Aorta (tissue), 5 donors: ENCODE measurements around the gene TMEM141. TPM values are rescaled to one million over a fixed set of nuclear protein-coding genes. Genes with fewer than 3 reads are reported as not detected.
"Not testable (repeated sequence)": the region's sequence is repeated elsewhere in the genome, so short reads cannot be mapped to it uniquely, and the experiment has no call there.

Source experiments
- ATAC-seq: fragments of 200-7000 bp; cut with Tn5 transposase; one replicate; pipeline ENCODE4 v1.9.1; 2022; ENCODE audit warnings: moderate library complexity; ENCODE audit not compliant: low FRiP score
- DNase-seq, 2 donors: peaks; one replicate each; pipeline ENCODE4 v3.0.0-alpha.2; 2020
- H3K27ac ChIP-seq, 2 donors: one replicate each; pipeline ENCODE4 v1.5.1; 2013; ENCODE audit warnings: low read length in 2 of 2, mild to moderate bottlenecking in 2 of 2, moderate library complexity in 2 of 2, control low read depth in 1 of 2, inconsistent platforms in 1 of 2, low read depth in 1 of 2
- H3K27me3 ChIP-seq, 2 donors: one replicate each; pipeline ENCODE4 v1.6.1; 2013; ENCODE audit warnings: control low read depth in 1 of 2, low read length in 1 of 2, mild to moderate bottlenecking in 1 of 2, moderate library complexity in 1 of 2; ENCODE audit not compliant: insufficient read depth in 2 of 2, control insufficient read depth in 1 of 2
- H3K36me3 ChIP-seq, 2 donors: one replicate each; pipeline ENCODE4 v1.6.1; 2013; ENCODE audit warnings: control low read depth in 1 of 2, low read length in 1 of 2, mild to moderate bottlenecking in 1 of 2; ENCODE audit not compliant: insufficient read depth in 2 of 2, control insufficient read depth in 1 of 2
- H3K4me1 ChIP-seq, 2 donors: one replicate each; pipeline ENCODE4 v1.6.1; 2013; ENCODE audit warnings: low read length in 2 of 2, control low read depth in 1 of 2, mild to moderate bottlenecking in 1 of 2, moderate library complexity in 1 of 2; ENCODE audit not compliant: insufficient read depth in 2 of 2, control insufficient read depth in 1 of 2
- H3K4me3 ChIP-seq, 2 donors: one replicate each; pipeline ENCODE4 v1.5.1; 2013; ENCODE audit warnings: low read length in 2 of 2, control low read depth in 1 of 2, mild to moderate bottlenecking in 1 of 2
- H3K9me3 ChIP-seq: one replicate; pipeline ENCODE4 v1.6.1; 2013; ENCODE audit warnings: mild to moderate bottlenecking, low read length; ENCODE audit not compliant: control insufficient read depth
- WGBS, 2 donors: extraction: QIAGEN DNeasy Blood & Tissue Kit; methylation state at CpG; one replicate each; pipeline ENCODE4 v1.1.7; 2013; 5-methylcytosine and 5-hydroxymethylcytosine counted together
- intact Hi-C, 2 donors: fragments of 100-400 bp; cut with DNase I; formaldehyde crosslinking; loops; one replicate each; pipeline versions ENCODE4 v1.14.2 to v1.15.0; 2022
- polyA plus RNA-seq, 2 donors: library from polyadenylated mRNA; stranded (reverse); fragments of 200-250 nt; gene quantifications; one replicate each; pipeline ENCODE4 v1.2.3, GENCODE V29; 2013
- total RNA-seq, 2 donors: library from RNA; stranded (reverse); fragmentation: NEBNext Ultra II Directional; extraction: Animal tissue kit (Norgen Biotek cat#: 25700); gene quantifications; one replicate each; pipeline ENCODE4 v1.2.1, GENCODE V29; 2021
- donor health status: healthy with polysubstance abuse.
- donor health status: Bipolar disorder and iron deficiency.
- donor health status: DM: no; HTN: no; CAD: no.
- donor health status: DM: no; HTN: no; CAD: no.
- donor health status: DM: yes; HTN: yes; CAD: no.

TMEM141 gene
- total and polyA plus RNA-seq, 4 donors: 26.6 to 95.8 (median 42.0) TPM

DNA sequence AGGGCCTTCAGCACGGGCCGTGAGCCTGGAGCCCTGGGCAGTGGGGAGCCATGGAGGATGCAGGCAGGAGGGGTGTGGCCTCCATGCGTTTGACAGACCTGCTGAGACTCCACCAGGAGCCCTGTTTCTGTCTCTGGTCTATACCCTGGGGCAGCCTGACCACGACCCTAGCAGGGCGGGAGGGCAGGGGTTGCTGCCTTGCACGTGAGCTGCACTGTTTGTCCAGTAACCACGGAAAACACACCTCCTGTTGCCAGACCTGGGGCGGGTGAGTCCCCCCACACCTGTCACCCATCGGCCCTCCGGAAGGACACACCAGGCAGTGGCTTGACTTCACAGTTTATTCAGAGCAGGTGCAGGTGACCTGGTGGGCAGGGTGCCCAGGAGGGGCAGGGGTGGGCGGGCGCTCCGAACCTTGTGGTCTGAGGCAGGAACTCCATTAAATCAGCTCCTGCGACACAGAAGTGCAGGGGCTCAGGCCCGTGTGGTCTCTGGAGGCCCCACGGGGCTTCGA, 37.0 kb upstream of the TMEM141 start:
- intact Hi-C loops: no loop called here
- DNase-seq: no peak
- Histone ChIP-seq H3K27me3 (no peaks in the 10 kb centered on the region), H3K9me3 (peaks cover 2% of the 10 kb centered on the region), H3K36me3 (no peaks in the 10 kb centered on the region), H3K4me1 (no peaks in the 10 kb centered on the region), H3K27ac (no peak overlapping the region), H3K4me3 (no peak overlapping the region)
- WGBS, 2 donors: 80 to 81% methylated on average over 14 to 17 of the region's 17 CpGs
- peak; percentile 23 for ATAC-seq

DNA sequence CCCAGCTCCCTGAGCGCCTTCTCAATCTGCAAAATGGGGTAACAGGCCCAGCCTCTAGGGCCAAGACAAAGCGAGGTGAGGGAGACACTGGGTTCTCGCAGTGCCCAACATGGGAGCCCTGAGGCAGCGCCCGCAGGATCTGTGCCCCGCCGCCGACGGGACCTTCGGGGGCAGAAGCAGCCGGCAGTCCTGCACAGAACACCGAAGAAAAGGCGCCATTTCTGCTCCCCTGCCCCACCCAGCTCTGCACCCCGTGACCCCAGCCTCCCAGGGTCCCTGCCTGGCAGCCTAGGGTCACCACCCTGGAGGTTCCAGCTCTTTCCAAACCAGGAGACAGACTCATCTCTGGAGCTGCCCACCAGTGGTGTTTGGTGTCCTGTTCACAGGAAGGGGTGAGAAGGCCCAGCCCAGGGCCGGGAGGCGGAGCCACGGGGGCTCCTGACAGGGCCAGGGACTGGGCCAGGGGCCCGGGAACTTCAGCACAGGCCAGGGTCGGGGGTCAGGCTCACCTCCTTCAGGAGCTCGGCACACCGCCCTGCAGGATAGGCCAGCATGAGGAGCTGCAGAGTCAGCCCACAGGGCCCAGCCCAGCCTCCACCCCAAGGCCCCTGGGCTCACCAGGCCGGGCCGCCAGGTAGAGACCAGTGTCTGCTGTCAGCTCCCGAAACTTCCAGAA, 36.4 kb upstream of the TMEM141 start:
- DNase-seq (no peak), ATAC-seq (no peak)
- no peak overlapping the region for H3K27ac ChIP-seq
- no peaks in the 10 kb centered on the region for H3K4me1 ChIP-seq
- WGBS, 2 donors: 73 to 76% methylated on average over 21 to 24 of the region's 24 CpGs
- no peaks in the 10 kb centered on the region for H3K36me3 ChIP-seq
- H3K9me3 ChIP-seq: peaks cover 2% of the 10 kb centered on the region
- H3K4me3 ChIP-seq: no peak overlapping the region
- intact Hi-C loops: no loop called here
- H3K27me3 ChIP-seq: no peaks in the 10 kb centered on the region

DNA sequence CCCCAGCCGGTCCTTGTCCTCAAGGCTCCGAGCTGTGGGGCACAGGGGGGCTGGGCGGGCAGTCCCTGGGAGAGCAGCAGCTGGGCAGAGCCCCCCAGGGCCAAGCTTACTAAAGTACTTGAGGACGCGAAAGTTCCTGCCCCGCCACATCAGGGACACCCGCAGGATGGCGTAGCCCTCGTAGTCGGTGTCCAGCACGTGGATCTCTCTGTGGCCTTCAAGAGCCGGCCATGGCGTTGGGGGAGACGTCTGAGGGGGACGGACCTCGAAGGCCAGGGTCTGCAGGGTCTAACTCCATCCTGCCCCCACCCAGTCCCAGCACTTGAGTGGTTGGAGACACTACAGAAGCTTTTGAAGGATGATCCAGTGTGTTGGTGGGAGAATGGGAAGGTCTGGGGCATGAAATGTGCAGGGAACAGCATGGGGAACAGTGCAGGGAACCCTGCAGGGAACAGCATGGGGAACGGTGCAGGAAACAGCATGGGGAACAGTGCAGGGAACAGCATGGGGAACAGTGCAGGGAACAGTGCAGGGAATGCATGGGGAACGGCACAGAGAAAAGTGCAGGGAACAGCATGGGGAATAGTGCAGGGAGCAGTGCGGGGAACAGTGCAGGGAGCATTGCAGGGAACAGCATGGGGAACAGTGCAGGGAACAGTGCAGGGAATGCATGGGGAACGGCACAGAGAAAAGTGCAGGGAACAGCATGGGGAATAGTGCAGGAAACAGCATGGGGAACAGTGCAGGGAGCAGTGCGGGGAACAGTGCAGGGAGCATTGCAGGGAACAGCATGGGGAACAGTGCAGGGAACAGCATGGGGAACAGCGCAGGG, 35.6 kb upstream of the TMEM141 start:
- H3K4me1 ChIP-seq, DNase-seq, H3K27me3 ChIP-seq, intact Hi-C loops, H3K27ac ChIP-seq, H3K36me3 ChIP-seq, H3K9me3 ChIP-seq, ATAC-seq, H3K4me3 ChIP-seq: not testable (repeated sequence)
- WGBS, 2 donors: 88 to 89% methylated on average over 22 of the region's 22 CpGs

DNA sequence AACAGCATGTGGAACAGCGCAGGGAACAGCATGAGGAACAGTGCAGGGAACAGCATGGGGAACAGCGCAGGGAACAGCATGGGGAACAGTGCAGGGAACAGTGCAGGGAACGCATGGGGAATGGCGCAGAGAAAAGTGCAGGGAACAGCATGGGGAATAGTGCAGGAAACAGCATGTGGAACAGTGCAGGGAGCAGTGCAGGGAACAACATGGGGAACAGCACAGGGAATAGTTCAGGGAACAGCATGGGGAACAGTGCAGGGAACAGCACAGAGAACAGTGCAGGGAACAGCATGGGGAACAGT, 35.1 kb upstream of the TMEM141 start:
- Histone ChIP-seq H3K9me3 (peaks cover 2% of the 10 kb centered on the region), H3K27ac (no peak overlapping the region), H3K4me3 (no peak overlapping the region), H3K36me3 (no peaks in the 10 kb centered on the region), H3K27me3 (no peaks in the 10 kb centered on the region), H3K4me1 (no peaks in the 10 kb centered on the region)
- intact Hi-C loops: no loop called here
- ATAC-seq: no peak
- WGBS, 2 donors: 95 to 99% methylated on average over 4 of the region's 4 CpGs
- no peak for DNase-seq

DNA sequence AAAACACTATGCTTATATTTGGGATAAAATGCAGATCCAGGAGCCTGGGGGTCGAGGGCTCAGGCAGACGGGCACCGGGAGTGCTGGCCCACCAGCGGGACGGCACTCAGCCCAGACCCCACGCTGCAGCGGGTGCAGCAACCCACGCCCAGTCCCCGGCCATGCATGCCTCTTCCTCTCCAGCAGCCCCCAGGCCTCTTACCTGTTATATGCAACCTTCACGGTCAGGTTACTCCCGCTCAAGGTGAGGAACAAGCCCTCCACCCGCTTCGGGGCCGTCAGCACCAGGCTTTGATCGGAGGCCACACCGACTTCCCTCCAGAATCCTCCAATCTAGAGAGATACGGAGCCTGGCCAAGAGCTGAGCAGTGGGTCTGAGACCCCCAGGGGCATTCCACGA, 34.3 kb upstream of the TMEM141 start:
- Histone ChIP-seq H3K9me3 (peaks cover 2% of the 10 kb centered on the region), H3K27me3 (no peaks in the 10 kb centered on the region), H3K4me3 (no peak overlapping the region), H3K4me1 (no peaks in the 10 kb centered on the region), H3K36me3 (no peaks in the 10 kb centered on the region), H3K27ac (no peak overlapping the region)
- WGBS, 2 donors: 94 to 95% methylated on average over 18 of the region's 18 CpGs
- DNase-seq (no peak), ATAC-seq (no peak)
- intact Hi-C loops: no loop called here

GRCh38 chr9:136757328-136757727, 33.8 kb upstream of the TMEM141 start:
- Histone ChIP-seq H3K4me3 (no peak overlapping the region), H3K27ac (no peak overlapping the region), H3K27me3 (no peaks in the 10 kb centered on the region), H3K9me3 (peaks cover 2% of the 10 kb centered on the region), H3K4me1 (no peaks in the 10 kb centered on the region), H3K36me3 (no peaks in the 10 kb centered on the region)
- ATAC-seq (no peak), DNase-seq (peak in 1 of 2 donors; percentile 48)
- intact Hi-C loops: no loop called here
- 85 to 93% methylated on average over 19 to 20 of the region's 20 CpGs for whole genome bisulfite sequencing, 2 donors

DNA sequence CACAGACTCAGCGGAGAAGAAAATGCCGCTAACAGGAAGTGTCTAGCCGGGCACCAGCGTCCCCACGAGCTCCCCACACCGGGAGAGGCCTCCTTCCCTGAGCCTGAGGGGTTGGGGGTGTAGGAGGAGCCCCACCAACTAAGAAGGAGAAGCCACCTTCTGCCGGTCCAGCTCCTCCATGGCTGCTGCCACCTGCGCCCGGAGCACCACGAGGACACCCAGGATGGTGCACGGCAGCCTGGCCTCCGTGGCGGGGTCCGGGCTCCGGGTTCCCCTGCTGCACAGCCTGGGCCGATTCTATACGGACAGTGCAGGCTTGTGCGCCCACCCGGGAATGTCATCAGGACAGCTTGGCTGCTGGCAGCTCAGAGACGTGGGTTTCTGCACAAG, 33.4 kb upstream of the TMEM141 start:
- DNase-seq (peak; percentile 37 to 65), ATAC-seq (no peak)
- no peak overlapping the region for H3K4me3 ChIP-seq
- H3K36me3 ChIP-seq: no peaks in the 10 kb centered on the region
- peaks cover 2% of the 10 kb centered on the region for H3K9me3 ChIP-seq
- H3K4me1 ChIP-seq: no peaks in the 10 kb centered on the region
- no peaks in the 10 kb centered on the region for H3K27me3 ChIP-seq
- intact Hi-C loops: no loop called here
- 87 to 88% methylated on average over 20 of the region's 20 CpGs for WGBS, 2 donors
- H3K27ac ChIP-seq: no peak overlapping the region

GRCh38 chr9:136759001-136759400, 32.1 kb upstream of the TMEM141 start:
- H3K4me1 ChIP-seq: no peaks in the 10 kb centered on the region
- H3K27ac ChIP-seq: no peak overlapping the region
- intact Hi-C loops: no loop called here
- DNase-seq (peak; percentile 41 to 42), ATAC-seq (no peak)
- no peaks in the 10 kb centered on the region for H3K36me3 ChIP-seq
- WGBS, 2 donors: 80 to 85% methylated on average over 9 of the region's 9 CpGs
- no peaks in the 10 kb centered on the region for H3K9me3 ChIP-seq
- no peak overlapping the region for H3K4me3 ChIP-seq
- no peaks in the 10 kb centered on the region for H3K27me3 ChIP-seq
